Epidermal melanocyte (primary cell): ENCODE measurements around the gene DBF4.
"Not testable (repeated sequence)": the region's sequence is repeated elsewhere in the genome, so short reads cannot be mapped to it uniquely, and the experiment has no call there.

Experiments
- DNase-seq: peaks from one replicate; pipeline ENCODE4 v3.0.0; 2011; ENCODE audit warnings: low spot score; ENCODE audit not compliant: insufficient read length

Gene DBF4

DNA sequence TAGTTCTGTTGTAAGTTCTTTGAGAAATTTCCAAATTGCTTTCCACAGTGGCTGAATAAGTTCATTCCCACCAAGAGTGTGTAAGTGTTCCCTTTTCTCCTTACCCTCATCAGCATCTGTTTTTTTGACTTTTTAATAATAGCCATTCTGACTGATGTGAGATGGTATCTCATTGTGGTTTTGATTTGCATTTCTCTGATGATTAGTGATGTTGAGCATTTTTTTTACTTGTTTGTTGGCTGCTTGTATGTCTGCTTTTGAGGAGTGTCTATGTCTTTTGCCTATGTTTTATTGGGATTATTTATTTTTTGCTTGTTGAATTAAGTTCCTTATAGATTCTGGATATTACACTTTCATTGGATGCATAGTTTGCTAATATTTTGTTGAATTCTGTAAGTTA lies 69.6 kb downstream of the DBF4 start:
- not testable (repeated sequence) for DNase-seq

DNA sequence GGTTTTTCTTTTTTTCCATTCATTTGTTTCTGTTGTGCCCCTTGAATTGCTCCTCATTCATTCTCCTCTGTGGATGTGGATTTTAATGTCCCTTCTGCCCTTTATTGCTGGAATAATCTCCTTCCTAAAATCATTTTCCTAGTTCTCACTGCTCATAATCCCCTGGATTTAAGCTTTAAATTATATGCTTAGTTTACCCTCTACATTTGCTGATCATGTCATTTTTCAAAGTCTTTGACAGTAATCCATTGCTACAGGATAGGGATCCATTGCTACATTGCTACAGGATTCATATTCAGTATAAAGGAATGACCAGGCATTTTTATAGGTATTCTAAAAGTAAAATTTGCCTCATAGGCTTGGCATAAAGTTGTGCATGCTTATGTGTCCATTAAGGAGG lies 72.1 kb downstream of the DBF4 start:
- DNase-seq = no peak
